ENCODE results near the gene RAD17.
"Not testable (repeated sequence)": the region's sequence is repeated elsewhere in the genome, so short reads cannot be mapped to it uniquely, and the experiment has no call there.

The RAD17 gene

GRCh38 chr5:69451941-69452647, 82.5 kb downstream of the RAD17 start:
- Histone ChIP-seq H3K27me3 (ENCODE audit: low read length) (no peaks in the 10 kb centered on the region), H3K9ac (ENCODE audit: low read length) (no peak overlapping the region), H3K9me3 (ENCODE audit: insufficient read depth, low read length) (no peaks in the 10 kb centered on the region), H2AFZ (ENCODE audit: low read depth, low read length, severe bottlenecking) (no peak overlapping the region), H3F3A (ENCODE audit: insufficient read depth) (no peaks in the 10 kb centered on the region), H3K27ac (ENCODE audit: low read depth, low read length) (no peak overlapping the region), H3K9me2 (replicated peaks; ENCODE audit: insufficient read depth, low read length) (no peaks in the 10 kb centered on the region), H3K4me2 (ENCODE audit: low read depth, low read length, poor library complexity, severe bottlenecking) (no peak overlapping the region), H4K20me1 (ENCODE audit: low read depth, low read length) (no peaks in the 10 kb centered on the region), H3K79me2 (ENCODE audit: insufficient read depth, low read length) (no peaks in the 10 kb centered on the region), H3K4me3 (ENCODE audit: insufficient read depth, low read length, poor library complexity, severe bottlenecking) (no peak overlapping the region), H3K36me3 (ENCODE audit: low read length) (no peaks in the 10 kb centered on the region)
- no peak for TF ChIP-seq EZH2phosphoT487 (conservative IDR thresholded peaks at IDR 0.05; ENCODE audit: low read length)
- no peak for TF ChIP-seq CTCF (IDR thresholded peaks at IDR 0.05; ENCODE audit: insufficient read depth, low read length, poor library complexity, severe bottlenecking)

- H4K20me1 ChIP-seq (ENCODE audit: low read depth, low read length); H3K9me2 ChIP-seq (replicated peaks; ENCODE audit: insufficient read depth, low read length); H3K27me3 ChIP-seq (ENCODE audit: low read length); H3K9ac ChIP-seq (ENCODE audit: low read length); H2AFZ ChIP-seq (ENCODE audit: low read depth, low read length, severe bottlenecking); H3K4me3 ChIP-seq (ENCODE audit: insufficient read depth, low read length, poor library complexity, severe bottlenecking); H3K79me2 ChIP-seq (ENCODE audit: insufficient read depth, low read length); H3F3A ChIP-seq (ENCODE audit: insufficient read depth); H3K9me3 ChIP-seq (ENCODE audit: insufficient read depth, low read length); H3K36me3 ChIP-seq (ENCODE audit: low read length); H3K4me2 ChIP-seq (ENCODE audit: low read depth, low read length, poor library complexity, severe bottlenecking); H3K27ac ChIP-seq (ENCODE audit: low read depth, low read length): not testable (repeated sequence)
Observed at GRCh38 chr5:69453487-69453886, 83.9 kb downstream of the RAD17 start.

GRCh38 chr5:69454460-69455249, 85.0 kb downstream of the RAD17 start:
- no peaks in the 10 kb centered on the region for H3K9me3 ChIP-seq (ENCODE audit: insufficient read depth, low read length)
- H2AFZ ChIP-seq (ENCODE audit: low read depth, low read length, severe bottlenecking) = no peak overlapping the region
- H3K9ac ChIP-seq (ENCODE audit: low read length) = no peak overlapping the region
- no peak for TF ChIP-seq CTCF (IDR thresholded peaks at IDR 0.05; ENCODE audit: insufficient read depth, low read length, poor library complexity, severe bottlenecking)
- TF ChIP-seq EZH2phosphoT487 (conservative IDR thresholded peaks at IDR 0.05; ENCODE audit: low read length) = no peak
- H3K79me2 ChIP-seq (ENCODE audit: insufficient read depth, low read length) = no peaks in the 10 kb centered on the region
- no peaks in the 10 kb centered on the region for H3K36me3 ChIP-seq (ENCODE audit: low read length)
- no peaks in the 10 kb centered on the region for H3K27me3 ChIP-seq (ENCODE audit: low read length)
- no peak overlapping the region for H3K4me3 ChIP-seq (ENCODE audit: insufficient read depth, low read length, poor library complexity, severe bottlenecking)
- no peak overlapping the region for H3K4me2 ChIP-seq (ENCODE audit: low read depth, low read length, poor library complexity, severe bottlenecking)
- no peaks in the 10 kb centered on the region for H3K9me2 ChIP-seq (replicated peaks; ENCODE audit: insufficient read depth, low read length)
- no peak overlapping the region for H3K27ac ChIP-seq (ENCODE audit: low read depth, low read length)
- no peaks in the 10 kb centered on the region for H3F3A ChIP-seq (ENCODE audit: insufficient read depth)
- no peaks in the 10 kb centered on the region for H4K20me1 ChIP-seq (ENCODE audit: low read depth, low read length)

- not testable (repeated sequence) for H3K9me2 ChIP-seq (replicated peaks; ENCODE audit: insufficient read depth, low read length); H2AFZ ChIP-seq (ENCODE audit: low read depth, low read length, severe bottlenecking); H4K20me1 ChIP-seq (ENCODE audit: low read depth, low read length); H3K27ac ChIP-seq (ENCODE audit: low read depth, low read length); H3K9ac ChIP-seq (ENCODE audit: low read length); H3K79me2 ChIP-seq (ENCODE audit: insufficient read depth, low read length); H3K27me3 ChIP-seq (ENCODE audit: low read length); H3K9me3 ChIP-seq (ENCODE audit: insufficient read depth, low read length); H3K4me3 ChIP-seq (ENCODE audit: insufficient read depth, low read length, poor library complexity, severe bottlenecking); H3F3A ChIP-seq (ENCODE audit: insufficient read depth); H3K36me3 ChIP-seq (ENCODE audit: low read length); H3K4me2 ChIP-seq (ENCODE audit: low read depth, low read length, poor library complexity, severe bottlenecking)
Observed at GRCh38 chr5:69455428-69455988, 85.9 kb downstream of the RAD17 start.

Data from SU-DHL-6 (cell line).